MM.1S (cell line): Measurements from ENCODE around the gene DISP3.

Experiments used
- DNase-seq: peaks from one replicate; pipeline ENCODE4 v3.0.0-alpha.2; 2015
- H2AFZ ChIP-seq: fragments of 300-600 bp; sonication (generic); 2 replicates; pipeline ENCODE4 v1.6.0; 2016; ENCODE audit warnings: antibody characterized with exemption, low read length
- H3F3A ChIP-seq: fragments of 300-600 bp; sonication (generic); 2 replicates; pipeline ENCODE4 v1.6.1; 2016; ENCODE audit warnings: mild to moderate bottlenecking, antibody characterized with exemption, low read length, moderate library complexity, mixed read lengths; ENCODE audit not compliant: insufficient read depth
- H3K27ac ChIP-seq: fragments of 300-600 bp; sonication (generic); 2 replicates; pipeline ENCODE4 v1.5.1; 2016; ENCODE audit warnings: mild to moderate bottlenecking, low read length
- H3K27me3 ChIP-seq: fragments of 300-600 bp; sonication (generic); replicated peaks from 2 replicates; pipeline ENCODE4 v1.6.0; 2016; ENCODE audit warnings: low read length; ENCODE audit not compliant: insufficient read depth
- H3K36me3 ChIP-seq: fragments of 300-600 bp; sonication (generic); replicated peaks from 2 replicates; pipeline ENCODE4 v1.6.1; 2016; ENCODE audit warnings: mild to moderate bottlenecking, low read length, mixed read lengths; ENCODE audit not compliant: insufficient read depth
- H3K4me1 ChIP-seq: fragments of 300-600 bp; sonication (generic); 2 replicates; pipeline ENCODE4 v1.6.1; 2016; ENCODE audit warnings: low read length, mixed read lengths
- H3K4me2 ChIP-seq: fragments of 300-600 bp; sonication (generic); 2 replicates; pipeline ENCODE4 v1.6.0; 2016; ENCODE audit warnings: low read depth, low read length
- H3K4me3 ChIP-seq: fragments of 300-600 bp; sonication (generic); 2 replicates; pipeline ENCODE4 v1.5.1; 2016; ENCODE audit warnings: low read length, mixed read lengths
- H3K79me2 ChIP-seq: fragments of 300-600 bp; sonication (generic); 2 replicates; pipeline ENCODE4 v1.6.1; 2016; ENCODE audit warnings: mixed run types, low read length, mixed read lengths
- H3K9ac ChIP-seq: fragments of 300-600 bp; sonication (generic); 2 replicates; pipeline ENCODE4 v1.6.1; 2016; ENCODE audit warnings: low read length, mixed read lengths
- H3K9me2 ChIP-seq: fragments of 300-600 bp; sonication (generic); replicated peaks from 2 replicates; pipeline ENCODE4 v1.6.1; 2016; ENCODE audit warnings: mild to moderate bottlenecking, low read length, mixed read lengths; ENCODE audit not compliant: insufficient read depth
- H3K9me3 ChIP-seq: fragments of 300-600 bp; sonication (generic); replicated peaks from 2 replicates; pipeline ENCODE4 v1.6.1; 2016; ENCODE audit warnings: mild to moderate bottlenecking, low read length, mixed read lengths; ENCODE audit not compliant: insufficient read depth
- H4K20me1 ChIP-seq: fragments of 300-600 bp; sonication (generic); 2 replicates; pipeline ENCODE4 v1.6.1; 2016; ENCODE audit warnings: mild to moderate bottlenecking, low read length, moderate library complexity, mixed read lengths; ENCODE audit not compliant: insufficient read depth
- EZH2 ChIP-seq: fragments of 300-600 bp; sonication (generic); optimal IDR thresholded peaks from 2 replicates; pipeline ENCODE3; 2017; ENCODE audit warnings: low read depth, mild to moderate bottlenecking, antibody characterized with exemption, low read length, mixed read lengths
- EZH2phosphoT487 ChIP-seq: fragments of 300-600 bp; sonication (generic); IDR thresholded peaks from 2 replicates; pipeline ENCODE4 v1.6.1; 2018; ENCODE audit warnings: antibody characterized with exemption, low read length
- TF ChIP-seq, protein P1 (sequence below): fragments of 300-600 bp; sonication (generic); IDR thresholded peaks from 2 replicates; pipeline ENCODE4 v1.5.1; 2016; ENCODE audit warnings: antibody characterized with exemption, low read length, mixed read lengths

Gene DISP3

DNA sequence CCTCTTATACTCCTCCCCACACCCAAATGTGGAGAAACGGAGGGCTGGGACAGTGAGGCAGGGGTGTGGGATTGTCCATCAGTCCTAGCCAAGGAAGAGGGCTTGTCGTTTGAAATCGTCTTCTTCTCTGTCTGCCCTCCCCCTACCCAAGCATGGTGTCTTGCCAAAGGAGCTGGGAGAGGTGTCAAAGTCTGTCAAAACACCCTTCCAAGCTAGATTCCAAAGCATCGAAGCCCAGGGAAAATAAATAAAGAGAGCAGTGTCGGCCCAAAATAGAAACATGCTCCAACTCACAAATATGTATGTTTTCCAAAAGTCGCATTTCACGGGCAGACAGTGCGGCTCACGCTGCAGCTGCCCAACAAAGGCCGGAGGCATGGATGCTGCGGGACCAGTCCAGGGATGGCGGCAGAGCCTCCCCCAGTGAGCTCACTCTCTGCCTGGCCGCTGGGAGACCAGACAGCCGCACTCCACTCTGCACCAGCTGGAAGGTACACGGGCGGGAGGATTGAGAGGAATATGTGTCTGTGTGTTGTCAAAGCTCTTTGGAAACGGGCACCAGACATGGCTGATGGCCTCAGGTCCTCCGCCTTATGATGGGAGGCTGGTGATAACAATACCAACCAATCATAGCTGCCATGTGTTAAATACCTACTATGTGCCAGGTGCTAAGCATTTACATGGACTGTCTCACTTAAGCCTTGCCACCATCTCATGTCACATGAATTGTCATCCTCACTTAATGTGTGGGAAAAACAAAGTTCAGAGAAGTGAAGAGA, 3.9 kb downstream of the DISP3 start:
- Histone ChIP-seq H3K9me3 (no peaks in the 10 kb centered on the region), H3F3A (no peaks in the 10 kb centered on the region), H2AFZ (no peak overlapping the region), H4K20me1 (no peaks in the 10 kb centered on the region), H3K27me3 (peaks cover 66% of the 10 kb centered on the region), H3K4me2 (no peak overlapping the region), H3K9me2 (no peaks in the 10 kb centered on the region), H3K9ac (no peak overlapping the region), H3K27ac (no peak overlapping the region), H3K36me3 (no peaks in the 10 kb centered on the region), H3K4me3 (no peak overlapping the region), H3K79me2 (no peaks in the 10 kb centered on the region), H3K4me1 (no peaks in the 10 kb centered on the region)
- peak; percentile 67 for TF ChIP-seq EZH2
- TF ChIP-seq, protein P1, sequence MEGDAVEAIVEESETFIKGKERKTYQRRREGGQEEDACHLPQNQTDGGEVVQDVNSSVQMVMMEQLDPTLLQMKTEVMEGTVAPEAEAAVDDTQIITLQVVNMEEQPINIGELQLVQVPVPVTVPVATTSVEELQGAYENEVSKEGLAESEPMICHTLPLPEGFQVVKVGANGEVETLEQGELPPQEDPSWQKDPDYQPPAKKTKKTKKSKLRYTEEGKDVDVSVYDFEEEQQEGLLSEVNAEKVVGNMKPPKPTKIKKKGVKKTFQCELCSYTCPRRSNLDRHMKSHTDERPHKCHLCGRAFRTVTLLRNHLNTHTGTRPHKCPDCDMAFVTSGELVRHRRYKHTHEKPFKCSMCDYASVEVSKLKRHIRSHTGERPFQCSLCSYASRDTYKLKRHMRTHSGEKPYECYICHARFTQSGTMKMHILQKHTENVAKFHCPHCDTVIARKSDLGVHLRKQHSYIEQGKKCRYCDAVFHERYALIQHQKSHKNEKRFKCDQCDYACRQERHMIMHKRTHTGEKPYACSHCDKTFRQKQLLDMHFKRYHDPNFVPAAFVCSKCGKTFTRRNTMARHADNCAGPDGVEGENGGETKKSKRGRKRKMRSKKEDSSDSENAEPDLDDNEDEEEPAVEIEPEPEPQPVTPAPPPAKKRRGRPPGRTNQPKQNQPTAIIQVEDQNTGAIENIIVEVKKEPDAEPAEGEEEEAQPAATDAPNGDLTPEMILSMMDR, result no peak
- DNase-seq, result no peak

DNA sequence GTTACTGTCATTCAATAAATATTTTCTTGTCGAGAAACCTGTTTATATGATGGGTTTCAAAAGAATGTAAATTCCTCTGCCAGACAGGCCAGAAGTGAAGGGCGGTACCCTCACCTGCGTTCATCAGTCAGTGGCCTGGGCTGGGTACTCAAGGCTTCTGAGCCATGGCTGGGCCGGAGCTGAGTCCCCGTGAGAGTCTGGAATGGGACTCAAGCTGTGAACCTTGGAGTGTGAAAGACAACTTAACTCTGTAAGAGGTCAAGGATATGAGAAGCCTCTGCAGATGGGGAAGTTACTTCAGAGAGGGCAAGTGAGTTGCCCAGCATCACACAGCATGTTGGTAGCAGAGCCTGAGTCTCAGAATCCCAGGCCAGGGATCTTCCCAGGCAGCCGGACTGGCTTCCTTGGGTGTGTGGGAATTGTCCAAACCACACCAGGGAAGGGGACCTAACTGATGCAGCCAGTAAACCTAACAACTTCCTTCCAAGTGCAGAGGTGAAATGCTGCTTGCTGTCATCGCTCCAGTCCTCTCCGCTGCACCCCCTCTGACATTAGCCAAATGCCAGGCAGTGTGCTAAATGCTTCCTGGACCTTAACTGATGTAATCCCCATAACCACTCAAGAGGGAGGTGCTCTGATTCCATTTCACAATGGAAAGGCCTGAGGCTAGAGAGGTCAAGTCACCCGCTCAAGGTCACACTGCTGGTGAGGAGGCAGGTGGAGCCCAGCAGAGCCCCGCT, 4.8 kb downstream of the DISP3 start:
- DNase-seq, result no peak
- Histone ChIP-seq H3K79me2 (no peaks in the 10 kb centered on the region), H3K4me3 (no peak overlapping the region), H3K27ac (no peak overlapping the region), H3K27me3 (peaks cover 70% of the 10 kb centered on the region), H3K9ac (no peak overlapping the region), H3K4me2 (no peak overlapping the region), H4K20me1 (no peaks in the 10 kb centered on the region), H3K9me3 (no peaks in the 10 kb centered on the region), H2AFZ (no peak overlapping the region), H3F3A (no peaks in the 10 kb centered on the region), H3K36me3 (no peaks in the 10 kb centered on the region), H3K9me2 (no peaks in the 10 kb centered on the region), H3K4me1 (no peaks in the 10 kb centered on the region)
- TF ChIP-seq, protein P1, result no peak
- TF ChIP-seq EZH2 (no peak), EZH2phosphoT487 (no peak)

DNA sequence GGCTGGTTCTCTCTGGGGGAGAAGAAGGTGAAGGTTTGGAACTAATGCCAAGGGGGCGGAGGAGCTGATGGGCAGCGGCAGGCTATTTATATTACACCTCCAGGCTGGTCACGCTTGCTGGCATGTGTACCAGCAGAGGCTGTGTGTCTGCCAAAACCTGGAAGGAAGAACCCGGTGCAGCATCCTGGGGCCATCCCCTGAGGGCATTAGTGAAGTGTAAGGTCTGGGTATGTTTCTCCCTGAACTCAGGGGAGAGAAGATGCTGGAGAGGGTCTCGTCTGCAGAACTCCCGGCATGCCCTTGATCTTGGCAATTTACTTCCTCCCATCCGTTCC, 5.3 kb downstream of the DISP3 start:
- no peaks in the 10 kb centered on the region for H3K9me3 ChIP-seq
- H3K27me3 ChIP-seq, result peaks cover 76% of the 10 kb centered on the region
- DNase-seq, result no peak
- H3K79me2 ChIP-seq, result no peaks in the 10 kb centered on the region
- H3K4me2 ChIP-seq, result no peak overlapping the region
- H3F3A ChIP-seq, result no peaks in the 10 kb centered on the region
- H4K20me1 ChIP-seq, result no peaks in the 10 kb centered on the region
- no peaks in the 10 kb centered on the region for H3K4me1 ChIP-seq
- H3K4me3 ChIP-seq, result no peak overlapping the region
- no peaks in the 10 kb centered on the region for H3K9me2 ChIP-seq
- TF ChIP-seq, protein P1, result no peak
- TF ChIP-seq EZH2phosphoT487, result no peak
- TF ChIP-seq EZH2, result no peak
- no peak overlapping the region for H2AFZ ChIP-seq
- no peak overlapping the region for H3K27ac ChIP-seq
- no peaks in the 10 kb centered on the region for H3K36me3 ChIP-seq
- H3K9ac ChIP-seq, result no peak overlapping the region
